Peyer's patch (tissue), 4 donors: ENCODE measurements around the gene POLA1.

Source experiments
- POLR2A ChIP-seq, 2 donors: fragments of 450-650 bp; IDR thresholded peaks; one replicate each; pipeline ENCODE4 v1.5.1; 2017; ENCODE audit warnings: antibody characterized with exemption in 2 of 2, mild to moderate bottlenecking in 2 of 2, moderate library complexity in 2 of 2
- TF ChIP-seq, protein P1 (sequence below), 6 experiments: fragments of 450-650 bp in 4 of 6; fragments of 200-600 bp in 2 of 6; sonication (generic) in 1 of 6; IDR thresholded peaks; one replicate each; pipeline ENCODE4 v1.5.1; 2017 to 2019; ENCODE audit warnings: antibody characterized with exemption in 6 of 6, mild to moderate bottlenecking in 3 of 6, moderate library complexity in 1 of 6

- TF ChIP-seq, protein P1, sequence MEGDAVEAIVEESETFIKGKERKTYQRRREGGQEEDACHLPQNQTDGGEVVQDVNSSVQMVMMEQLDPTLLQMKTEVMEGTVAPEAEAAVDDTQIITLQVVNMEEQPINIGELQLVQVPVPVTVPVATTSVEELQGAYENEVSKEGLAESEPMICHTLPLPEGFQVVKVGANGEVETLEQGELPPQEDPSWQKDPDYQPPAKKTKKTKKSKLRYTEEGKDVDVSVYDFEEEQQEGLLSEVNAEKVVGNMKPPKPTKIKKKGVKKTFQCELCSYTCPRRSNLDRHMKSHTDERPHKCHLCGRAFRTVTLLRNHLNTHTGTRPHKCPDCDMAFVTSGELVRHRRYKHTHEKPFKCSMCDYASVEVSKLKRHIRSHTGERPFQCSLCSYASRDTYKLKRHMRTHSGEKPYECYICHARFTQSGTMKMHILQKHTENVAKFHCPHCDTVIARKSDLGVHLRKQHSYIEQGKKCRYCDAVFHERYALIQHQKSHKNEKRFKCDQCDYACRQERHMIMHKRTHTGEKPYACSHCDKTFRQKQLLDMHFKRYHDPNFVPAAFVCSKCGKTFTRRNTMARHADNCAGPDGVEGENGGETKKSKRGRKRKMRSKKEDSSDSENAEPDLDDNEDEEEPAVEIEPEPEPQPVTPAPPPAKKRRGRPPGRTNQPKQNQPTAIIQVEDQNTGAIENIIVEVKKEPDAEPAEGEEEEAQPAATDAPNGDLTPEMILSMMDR (IDR thresholded peaks at IDR 0.05): no peak
- no peak for TF ChIP-seq POLR2A (IDR thresholded peaks at IDR 0.05)
Observed at GRCh38 chrX:25006586-25007058, 312.9 kb downstream of the POLA1 start.
